HL-60/S4 treated with retinoic acid at 250 ng/mL for 4 days and 3 days (cell line): ENCODE measurements around the gene CCDC201.
"Not testable (repeated sequence)": the region's sequence is repeated elsewhere in the genome, so short reads cannot be mapped to it uniquely, and the experiment has no call there.

Source experiments
- in situ Hi-C: fragments of 300-500 bp; cut with MboI; formaldehyde crosslinking; loops from 2 replicates; pipeline ENCODE4 v1.7.0; 2022; ENCODE audit warnings: low sequenced_read_pairs

Gene CCDC201

GRCh38 chr7:45878457-45879144, 5.7 kb upstream of the CCDC201 start:
- in situ Hi-C loops: no loop called here

GRCh38 chr7:45876519-45876918, 3.6 kb upstream of the CCDC201 start:
- in situ Hi-C loops: no loop called here

- in situ Hi-C loops: loop anchor here (25.0 kb wide), 2 partner anchors 212 to 712 kb away; partner anchors contain the start of gene RAMP3
Measured at GRCh38 chr7:45874408-45875131, 1.7 kb upstream of the CCDC201 start.

GRCh38 chr7:45873355-45873754, 473 bp upstream of the CCDC201 start:
- in situ Hi-C loops: loop anchor here (25.0 kb wide), 2 partner anchors 211 to 711 kb away; partner anchors contain the start of gene RAMP3

- in situ Hi-C loops: loop anchor here (25.0 kb wide), 2 partner anchors 210 to 710 kb away; partner anchors contain the start of gene RAMP3
Measured at GRCh38 chr7:45872116-45873034, 507 bp downstream of the CCDC201 start.

GRCh38 chr7:45869426-45869825, 3.5 kb downstream of the CCDC201 start:
- in situ Hi-C loops: loop anchor here (25.0 kb wide), 2 partner anchors 207 to 707 kb away; partner anchors contain the start of gene RAMP3

GRCh38 chr7:45867471-45867870, 5.4 kb downstream of the CCDC201 start:
- in situ Hi-C loops: loop anchor here (25.0 kb wide), 2 partner anchors 205 to 705 kb away; partner anchors contain the start of gene RAMP3

- in situ Hi-C loops: loop anchor here (25.0 kb wide), 2 partner anchors 204 to 704 kb away; partner anchors contain the start of gene RAMP3
Measured at GRCh38 chr7:45865594-45866410, 7.1 kb downstream of the CCDC201 start.

GRCh38 chr7:45863715-45864114, 9.2 kb downstream of the CCDC201 start:
- in situ Hi-C loops: loop anchor here (25.0 kb wide), 2 partner anchors 201 to 701 kb away; partner anchors contain the start of gene RAMP3

- in situ Hi-C loops: loop anchor here (25.0 kb wide), 2 partner anchors 195 to 695 kb away; partner anchors contain the start of gene RAMP3
Measured at GRCh38 chr7:45856888-45857287, 16.0 kb downstream of the CCDC201 start.

- in situ Hi-C loops: loop anchor here (25.0 kb wide), 2 partner anchors 193 to 693 kb away; partner anchors contain the start of gene RAMP3
Measured at GRCh38 chr7:45855680-45856079, 17.2 kb downstream of the CCDC201 start.

GRCh38 chr7:45853491-45853890, 19.4 kb downstream of the CCDC201 start:
- in situ Hi-C loops: loop anchor here (25.0 kb wide), 2 partner anchors 191 to 691 kb away; partner anchors contain the start of gene RAMP3

GRCh38 chr7:45852984-45853383, 19.9 kb downstream of the CCDC201 start:
- in situ Hi-C loops: loop anchor here (25.0 kb wide), 2 partner anchors 191 to 691 kb away; partner anchors contain the start of gene RAMP3

GRCh38 chr7:45848734-45849133, 24.1 kb downstream of the CCDC201 start:
- in situ Hi-C loops: not testable (repeated sequence)

GRCh38 chr7:45846536-45846935, 26.3 kb downstream of the CCDC201 start:
- in situ Hi-C loops: not testable (repeated sequence)

- in situ Hi-C loops: not testable (repeated sequence)
Measured at GRCh38 chr7:45841926-45842717, 30.8 kb downstream of the CCDC201 start.

- in situ Hi-C loops: not testable (repeated sequence)
Measured at GRCh38 chr7:45838852-45839251, 34.0 kb downstream of the CCDC201 start.

- in situ Hi-C loops: not testable (repeated sequence)
Measured at GRCh38 chr7:45832433-45833177, 40.3 kb downstream of the CCDC201 start.
